MM.1S (cell line): ENCODE results near the gene RPS16.

ENCODE experiments used
- CTCF ChIP-seq: fragments of 300-600 bp; sonication (generic); IDR thresholded peaks from 2 replicates; pipeline ENCODE4 v1.5.1; 2016; ENCODE audit warnings: antibody characterized with exemption, low read length, mixed read lengths
- EZH2 ChIP-seq: fragments of 300-600 bp; sonication (generic); optimal IDR thresholded peaks from 2 replicates; pipeline ENCODE3; 2017; ENCODE audit warnings: low read depth, mild to moderate bottlenecking, antibody characterized with exemption, low read length, mixed read lengths

- TF ChIP-seq CTCF (no peak), EZH2 (no peak)
These were observed 44.9 kb downstream of the RPS16 start, which contains the start of the genes MED29 and PAF1 for GRCh38 chr19:39390751-39391437.
